Neural progenitor cell (in vitro differentiated cells): ENCODE measurements around the gene MYO1A.

Experiments used
- CTCF ChIP-seq: fragments of 200-600 bp; sonication (generic); IDR thresholded peaks from 2 replicates; pipeline ENCODE4 v1.5.1; 2017; ENCODE audit warnings: antibody characterized with exemption, mild to moderate bottlenecking
- EZH2 ChIP-seq: fragments of 200-600 bp; sonication (generic); IDR thresholded peaks from 2 replicates; pipeline ENCODE4 v1.6.1; 2017; ENCODE audit warnings: antibody characterized with exemption, mild to moderate bottlenecking, moderate library complexity
- EZH2phosphoT487 ChIP-seq: fragments of 200-600 bp; sonication (generic); IDR thresholded peaks from 2 replicates; pipeline ENCODE4 v1.6.1; 2017; ENCODE audit warnings: antibody characterized with exemption

- TF ChIP-seq EZH2, result no peak
- no peak for TF ChIP-seq CTCF
- TF ChIP-seq EZH2phosphoT487, result no peak
Measured at GRCh38 chr12:57049890-57050289, at the start of gene MYO1A.
